HepG2 (cell line): ENCODE measurements around the gene AXIN2. TPM values are rescaled to one million over a fixed set of nuclear protein-coding genes. Genes with fewer than 3 reads are reported as not detected.

Experiments
- ATAC-seq: fragments of 200-7000 bp; cut with Tn5 transposase; 3 replicates; pipeline ENCODE4 v1.9.1; 2020; ENCODE audit warnings: mild to moderate bottlenecking, moderate library complexity
- BruUV-seq: library from RNA; stranded (reverse); fragments of 400-500 nt; replicated peaks from 2 replicates; lab custom pipeline; 2021; lab: Mats Ljungman, UMichigan
- CTCF ChIA-PET: fragments of 300-600 bp; formaldehyde crosslinking; extraction: SDS; loops from one replicate; lab custom pipeline; 2021; ENCODE audit warnings: low total read pairs, inconsistent platforms, low intra/inter-chr PET ratio; lab: Yijun Ruan, JAX
- POLR2A ChIA-PET: fragments of 350-600 bp; sonication (Branson Sonifier 250); formaldehyde crosslinking; loops from one replicate; lab custom pipeline; 2020; ENCODE audit warnings: antibody characterized with exemption, inconsistent platforms; lab: Yijun Ruan, JAX
- DNase-seq: peaks from one replicate; pipeline ENCODE4 v3.0.0-alpha.2; 2015; ENCODE audit warnings: low spot score
- FAIRE-seq: peaks from 3 replicates; lab custom pipeline; 2011; peaks lifted over from hg19 to GRCh38; lab: Jason Lieb, UNC
- H2AFZ ChIP-seq: one replicate; pipeline ENCODE4 v1.6.1; 2011; ENCODE audit warnings: low read length, inconsistent platforms
- H3K27ac ChIP-seq: fragments of 300-600 bp; 3 replicates; pipeline ENCODE4 v1.8.0; 2011; ENCODE audit warnings: mixed run types, mild to moderate bottlenecking, mixed read lengths, low read length, inconsistent platforms; ENCODE audit not compliant: insufficient read depth; ENCODE audit errors: extremely low read length
- H3K27me3 ChIP-seq, 2 experiments: fragments of 200-600 bp in 1 of 2; 2 replicates in 1 of 2; 3 replicates in 1 of 2; pipeline versions ENCODE4 v1.6.0 to v1.8.0; 2011; ENCODE audit warnings: low read length in 2 of 2, mild to moderate bottlenecking in 2 of 2, moderate library complexity in 2 of 2, inconsistent platforms in 1 of 2; ENCODE audit not compliant: insufficient read depth in 2 of 2, control insufficient read depth in 1 of 2
- H3K36me3 ChIP-seq, 2 experiments: fragments of 200-600 bp in 1 of 2; replicated peaks in 1 of 2; 2 replicates in 1 of 2; 3 replicates in 1 of 2; pipeline versions ENCODE4 v1.5.1 to v1.8.0; 2011; ENCODE audit warnings: low read length in 2 of 2, inconsistent platforms in 1 of 2; ENCODE audit not compliant: insufficient read depth in 2 of 2, control insufficient read depth in 1 of 2
- H3K4me1 ChIP-seq: 2 replicates; pipeline ENCODE4 v1.5.1; 2012; ENCODE audit warnings: low read length, inconsistent platforms; ENCODE audit not compliant: insufficient read depth
- H3K4me2 ChIP-seq: 2 replicates; pipeline ENCODE4 v1.6.0; 2011; ENCODE audit warnings: low read depth, low read length, inconsistent platforms
- H3K4me3 ChIP-seq, 3 experiments: fragments of 200-600 bp in 1 of 3; sonication (generic), shearing (Covaris generic) in 1 of 3; replicated peaks in 1 of 3; 2 replicates each; pipeline ENCODE4 v1.5.1; 2011 to 2016; ENCODE audit warnings: low read length in 3 of 3, inconsistent platforms in 2 of 3, low read depth in 2 of 3, mild to moderate bottlenecking in 2 of 3, control low read depth in 1 of 3, mixed read lengths in 1 of 3; ENCODE audit not compliant: insufficient read depth in 1 of 3
- H3K79me2 ChIP-seq: one replicate; pipeline ENCODE4 v1.6.1; 2011; ENCODE audit warnings: low read length, inconsistent platforms; ENCODE audit not compliant: insufficient read depth
- H3K9ac ChIP-seq: 2 replicates; pipeline ENCODE4 v1.6.0; 2011; ENCODE audit warnings: mild to moderate bottlenecking, low read depth, low read length, inconsistent platforms; ENCODE audit not compliant: insufficient read depth
- H3K9me3 ChIP-seq: 2 replicates; pipeline ENCODE4 v1.5.1; 2012; ENCODE audit warnings: mild to moderate bottlenecking, low read length
- H4K20me1 ChIP-seq: 2 replicates; pipeline ENCODE4 v1.6.0; 2011; ENCODE audit warnings: inconsistent platforms, mild to moderate bottlenecking, low read length, moderate library complexity; ENCODE audit not compliant: insufficient read depth
- AGO2 ChIP-seq: fragments of 200-400 bp; formaldehyde crosslinking; optimal IDR thresholded peaks from 2 replicates; pipeline ENCODE3; 2017; ENCODE audit warnings: mild to moderate bottlenecking, low read depth, low read length, moderate library complexity
- CHCHD3 ChIP-seq: sonication (generic); formaldehyde crosslinking; IDR thresholded peaks from 2 replicates; pipeline ENCODE4 v1.8.0; 2022; ENCODE audit warnings: mild to moderate bottlenecking, missing genetic modification reagents, moderate library complexity
- HNRNPL ChIP-seq: fragments of 200-400 bp; formaldehyde crosslinking; IDR thresholded peaks from 2 replicates; pipeline ENCODE4 v1.6.1; 2017; ENCODE audit warnings: mild to moderate bottlenecking, low read depth, low read length
- KDM3A ChIP-seq: IDR thresholded peaks from 2 replicates; pipeline ENCODE4 v1.6.1; 2018; ENCODE audit warnings: low read depth, missing compliant biosample characterization
- MXD3 ChIP-seq: IDR thresholded peaks from 2 replicates; pipeline ENCODE4 v1.6.1; 2016; ENCODE audit warnings: mild to moderate bottlenecking, missing biosample characterization, missing genetic modification reagents
- PCBP1 ChIP-seq: fragments of 200-400 bp; formaldehyde crosslinking; IDR thresholded peaks from 2 replicates; pipeline ENCODE4 v1.6.1; 2017; ENCODE audit warnings: mild to moderate bottlenecking, low read depth, low read length, borderline replicate concordance
- POLR2A ChIP-seq, 2 experiments: IDR thresholded peaks; 2 replicates each; pipeline ENCODE4 v1.6.1; 2011; ENCODE audit warnings: low read depth in 2 of 2, low read length in 2 of 2, mild to moderate bottlenecking in 1 of 2, moderate library complexity in 1 of 2; ENCODE audit not compliant: insufficient read depth in 1 of 2
- POLR2G ChIP-seq: fragments of 200-400 bp; formaldehyde crosslinking; IDR thresholded peaks from 2 replicates; pipeline ENCODE4 v1.6.1; 2018; ENCODE audit warnings: mild to moderate bottlenecking, low read depth, low read length, moderate library complexity
- RBFOX2 ChIP-seq: fragments of 200-400 bp; formaldehyde crosslinking; IDR thresholded peaks from 2 replicates; pipeline ENCODE4 v1.6.1; 2017; ENCODE audit warnings: low read depth, mild to moderate bottlenecking, low read length
- RBM22 ChIP-seq: fragments of 200-400 bp; formaldehyde crosslinking; optimal IDR thresholded peaks from 2 replicates; pipeline ENCODE3; 2017; ENCODE audit warnings: mild to moderate bottlenecking, low read length, moderate library complexity
- RFX1 ChIP-seq: fragments of 450-650 bp; IDR thresholded peaks from 2 replicates; pipeline ENCODE4 v1.6.1; 2017
- SMAD3 ChIP-seq: sonication (generic); formaldehyde crosslinking; IDR thresholded peaks from 2 replicates; pipeline ENCODE4 v1.4.0; 2020; ENCODE audit warnings: missing genetic modification reagents
- SNAPC2 ChIP-seq: sonication (generic); formaldehyde crosslinking; IDR thresholded peaks from 2 replicates; pipeline ENCODE4 v1.8.1; 2022; ENCODE audit warnings: mild to moderate bottlenecking, missing genetic modification reagents
- SSRP1 ChIP-seq: IDR thresholded peaks from 2 replicates; pipeline ENCODE4 v1.6.1; 2016; ENCODE audit warnings: control low read depth
- WGBS: methylation state at CpG from one replicate; pipeline ENCODE4 v1.1.6; 2017; ENCODE audit warnings: low lambda C conversion rate; 5-methylcytosine and 5-hydroxymethylcytosine counted together
- in situ Hi-C: cut with HindIII; loops from 2 replicates; pipeline ENCODE4 v1.10.0; 2017; ENCODE audit warnings: low pct_unique_long_range_greater_than_20kb; ENCODE audit not compliant: extremely low pct_ligation_motif_present
- intact Hi-C: fragments of 100-400 bp; cut with micrococcal nuclease; formaldehyde crosslinking; loops from one replicate; pipeline ENCODE4 v1.10.0; 2022; ENCODE audit not compliant: unreplicated experiment
- polyA plus RNA-seq, 8 experiments: library from polyadenylated mRNA; depleted of rRNA in 3 of 8; stranded (reverse) in 7 of 8; unstranded in 1 of 8; fragments of >200 nt; fragmentation: Illumina TruSeq in 4 of 8; extraction: Trizol in 4 of 8; gene quantifications; 2 replicates each; pipeline versions ENCODE4 v1.2.1 to v1.2.3, GENCODE V29; 2011 to 2016; ENCODE audit warnings: low read depth in 4 of 8, missing spikeins in 1 of 8, mixed read lengths in 1 of 8; ENCODE audit not compliant: insufficient read depth in 1 of 8
- total RNA-seq, 5 experiments: library from RNA; depleted of rRNA; stranded (reverse); fragments of >200 nt; fragmentation: Illumina TruSeq; extraction: Trizol; gene quantifications; 2 replicates each; pipeline ENCODE4 v1.2.3, GENCODE V29; 2016; ENCODE audit warnings: low read depth in 1 of 5
- TF ChIP-seq, protein P1 (sequence below): sonication (generic); formaldehyde crosslinking; IDR thresholded peaks from 2 replicates; pipeline ENCODE4 v1.8.0; 2022; ENCODE audit warnings: mild to moderate bottlenecking, missing genetic modification reagents, borderline replicate concordance

The AXIN2 gene
- total and polyA plus RNA-seq, 2 of the 13 experiments (the other 11 are each of a cell fraction or from before 2014, with no cell fraction given) = 58.6 to 63.4 TPM

DNA sequence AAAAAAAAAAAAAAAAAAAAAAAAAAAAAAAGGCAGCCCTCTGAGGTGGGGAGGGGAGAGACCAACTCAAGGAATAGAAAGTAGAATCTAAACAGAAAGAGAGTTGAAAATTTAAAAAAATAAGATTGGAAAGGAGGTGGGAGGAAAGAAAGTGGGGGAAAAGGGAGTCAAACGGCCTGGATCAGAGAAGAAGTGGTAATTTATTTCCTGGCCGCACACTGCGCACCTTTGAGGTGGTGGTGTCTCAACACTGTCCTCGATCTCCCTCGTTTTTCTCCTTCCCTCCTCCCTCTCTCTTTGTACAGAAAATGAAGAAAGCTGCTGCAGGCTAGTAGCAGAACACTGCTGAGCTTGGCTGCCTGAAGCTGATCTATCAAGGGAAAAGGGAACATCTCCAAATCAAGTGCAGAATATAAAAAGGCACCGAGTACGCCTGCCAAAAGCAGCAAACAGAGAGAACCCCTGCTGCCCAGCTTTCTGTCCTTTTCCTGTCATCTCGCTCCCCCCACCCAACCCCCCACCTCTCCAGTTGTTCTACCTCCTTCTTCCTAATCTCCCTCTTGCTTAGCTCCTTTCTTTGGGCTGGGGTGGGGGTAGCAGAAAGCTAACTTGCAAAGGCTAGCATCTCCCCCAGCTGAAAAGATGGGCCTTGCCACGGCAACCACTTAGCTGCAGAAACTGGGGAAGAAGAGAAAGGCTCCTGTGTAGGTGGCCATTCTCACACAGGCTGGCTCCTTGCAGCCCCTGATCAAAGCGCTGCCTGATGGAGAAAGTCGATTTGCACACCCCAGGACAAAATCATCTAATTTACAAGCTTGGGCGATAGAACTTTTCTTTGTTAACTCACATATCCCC lies 22.5 kb downstream of the AXIN2 start:
- H3K4me1 ChIP-seq = peaks cover 22% of the 10 kb centered on the region
- no peak overlapping the region for H3K9ac ChIP-seq
- no peaks in the 10 kb centered on the region for H3K27me3 ChIP-seq
- in situ Hi-C loops (loop anchor here (25.0 kb wide), 1 partner anchor 623 kb away; no protein-coding TSS in a partner anchor), intact Hi-C loops (no loop called here)
- CTCF ChIA-PET = no interaction called here
- no TSS peak for BruUV-seq
- H3K79me2 ChIP-seq = peaks cover 46% of the 10 kb centered on the region
- H3K36me3 ChIP-seq = peaks cover 71 to 99% of the 10 kb centered on the region in 2 experiments
- DNase-seq = no peak
- TF ChIP-seq KDM3A (CRISPR knock-in tag) = no peak
- peak in 1 of 2 experiments; percentile 17; a peak in 1 of 4 replicates for TF ChIP-seq POLR2A (IDR thresholded peaks at IDR 0.05; ENCODE audit: insufficient read depth in 1 of 2, low read depth in 2 of 2, low read length in 2 of 2)
- TF ChIP-seq POLR2G = peak; percentile 9; the same call in 1 of the 2 replicates
- H4K20me1 ChIP-seq = peaks cover 96% of the 10 kb centered on the region
- POLR2A ChIA-PET = interaction anchor here (0.6 to 2.1 kb wide), 2 partner anchors 12 to 156 kb away, joined by 3 to 4 read pairs; no protein-coding TSS in a partner anchor
- no peak overlapping the region for H2AFZ ChIP-seq
- FAIRE-seq = no peak
- no peak overlapping the region for H3K4me2 ChIP-seq
- WGBS = 95% methylated on average over 12 of the region's 12 CpGs
- H3K27ac ChIP-seq = no peak overlapping the region
- no peaks in the 10 kb centered on the region for H3K9me3 ChIP-seq
- no peak overlapping the region for H3K4me3 ChIP-seq
- ATAC-seq = no peak

DNA sequence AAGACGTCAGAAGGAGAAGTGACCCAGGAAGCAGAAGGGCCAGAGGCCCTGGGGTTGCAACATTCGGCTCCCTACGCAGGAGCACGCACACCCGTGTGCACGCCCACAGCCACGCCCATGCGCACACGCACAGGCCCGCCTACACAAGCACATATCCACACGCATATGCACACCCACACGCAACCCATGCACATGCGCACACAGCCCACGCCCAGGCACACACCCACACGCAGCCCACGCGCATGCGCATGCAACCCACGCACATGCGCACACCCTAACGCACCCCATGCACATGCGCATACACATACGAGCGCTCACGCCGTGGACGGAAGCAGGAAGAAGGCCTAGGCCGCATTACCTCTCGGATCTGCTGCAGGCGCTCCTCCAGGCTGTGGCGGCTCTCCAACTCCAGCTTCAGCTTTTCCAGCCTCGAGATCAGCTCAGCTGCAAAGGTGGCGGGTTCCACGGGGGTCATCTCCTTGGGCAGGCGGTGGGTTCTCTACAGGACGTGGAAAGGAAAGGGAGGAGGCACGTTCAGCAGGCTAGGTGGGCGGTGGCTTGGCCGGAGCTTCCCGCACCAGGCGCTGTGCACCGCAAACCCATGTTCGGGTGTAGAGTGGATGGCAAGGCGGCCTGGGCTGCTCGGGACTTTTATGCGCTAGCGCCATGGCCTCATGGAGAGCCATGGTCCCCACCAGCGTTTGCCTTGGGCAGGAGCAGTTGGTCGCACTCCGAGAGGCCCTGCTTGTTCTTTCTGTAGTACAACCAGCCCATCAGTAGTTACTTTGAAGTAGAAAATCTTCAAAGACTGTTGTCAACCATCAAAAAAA lies 23.4 kb downstream of the AXIN2 start:
- peak; percentile 8; the same call in 2 of the 3 replicates for ATAC-seq
- DNase-seq = no peak
- Histone ChIP-seq H3K4me3 (no peak overlapping the region), H3K4me1 (peaks cover 22% of the 10 kb centered on the region), H3K27ac (no peak overlapping the region), H3K4me2 (no peak overlapping the region), H3K9ac (no peak overlapping the region), H4K20me1 (peaks cover 94% of the 10 kb centered on the region), H3K79me2 (peaks cover 38% of the 10 kb centered on the region), H3K27me3 (no peaks in the 10 kb centered on the region), H3K36me3 (peaks cover 72 to 99% of the 10 kb centered on the region in 2 experiments), H3K9me3 (no peaks in the 10 kb centered on the region), H2AFZ (no peak overlapping the region)
- intact Hi-C loops = no loop called here
- WGBS = 98% methylated on average over 50 of the region's 50 CpGs
- ChIA-PET CTCF (no interaction called here), POLR2A (interaction anchor here (2.1 kb wide), 1 partner anchor 13 kb away, joined by 4 read pairs; no protein-coding TSS in a partner anchor)
- no peak for FAIRE-seq
- BruUV-seq = no TSS peak
- in situ Hi-C loops = loop anchor here (25.0 kb wide), 1 partner anchor 624 kb away; no protein-coding TSS in a partner anchor
- TF ChIP-seq RBM22 (peak; percentile 98), AGO2 (peak; percentile 99), MXD3 (no peak), SMAD3 (CRISPR knock-in tag) (no peak), RFX1 (no peak), PCBP1 (0 out of 2 replicates have a peak, but pooled peaks have one; percentile 46), SNAPC2 (no peak), SSRP1 (peak; percentile 66; the same call in 1 of the 2 replicates), HNRNPL (0 out of 2 replicates have a peak, but pooled peaks have one; percentile 15), RBFOX2 (peak; percentile 86), CHCHD3 (CRISPR knock-in tag) (0 out of 2 replicates have a peak, but pooled peaks have one; percentile 43)
- TF ChIP-seq, protein P1, sequence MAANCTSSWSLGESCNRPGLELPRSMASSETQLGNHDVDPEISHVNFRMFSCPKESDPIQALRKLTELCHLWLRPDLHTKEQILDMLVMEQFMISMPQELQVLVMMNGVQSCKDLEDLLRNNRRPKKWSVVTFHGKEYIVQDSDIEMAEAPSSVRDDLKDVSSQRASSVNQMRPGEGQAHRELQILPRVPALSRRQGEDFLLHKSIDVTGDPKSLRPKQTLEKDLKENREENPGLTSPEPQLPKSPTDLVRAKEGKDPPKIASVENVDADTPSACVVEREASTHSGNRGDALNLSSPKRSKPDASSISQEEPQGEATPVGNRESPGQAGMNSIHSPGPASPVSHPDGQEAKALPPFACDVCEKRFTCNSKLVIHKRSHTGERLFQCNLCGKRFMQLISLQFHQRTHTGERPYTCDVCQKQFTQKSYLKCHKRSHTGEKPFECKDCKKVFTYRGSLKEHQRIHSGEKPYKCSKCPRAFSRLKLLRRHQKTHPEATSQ (CRISPR knock-in tag) = no peak
